Activated CD8-positive, alpha-beta T cell treated with anti-CD3 and anti-CD28 coated beads for 36 hours (primary cell): ENCODE results near the gene RNF5. TPM values are rescaled to one million over a fixed set of nuclear protein-coding genes. Genes with fewer than 3 reads are reported as not detected.
A peak's percentile ranks its signal among the peaks of the same experiment; 100 is the strongest.

Source experiments
- ATAC-seq: fragments of 200-7000 bp; cut with Tn5 transposase; one replicate; pipeline ENCODE4 v1.10.0; 2021; ENCODE audit warnings: mild to moderate bottlenecking, moderate library complexity
- CTCF ChIA-PET: fragments of 350-600 bp; sonication (Branson Sonifier 250); formaldehyde crosslinking; loops from one replicate; lab custom pipeline; 2021; ENCODE audit warnings: antibody characterized with exemption; lab: Charles Lee
- POLR2A ChIA-PET: fragments of 350-600 bp; sonication (Branson Sonifier 250); formaldehyde crosslinking; loops from one replicate; lab custom pipeline; 2021; ENCODE audit warnings: antibody characterized with exemption; lab: Charles Lee
- DNase-seq: peaks from one replicate; pipeline ENCODE4 v3.0.0-alpha.2; 2020
- H3K27ac Mint-ChIP-seq: one replicate; pipeline ENCODE4 v1.8.0; 2021; ENCODE audit warnings: mild to moderate bottlenecking, mixed read lengths
- H3K27me3 Mint-ChIP-seq: one replicate; pipeline ENCODE4 v1.8.0; 2021; ENCODE audit warnings: mixed read lengths
- H3K36me3 Mint-ChIP-seq: one replicate; pipeline ENCODE4 v1.8.0; 2021; ENCODE audit warnings: low read depth, mixed read lengths
- H3K4me1 Mint-ChIP-seq: one replicate; pipeline ENCODE4 v1.8.0; 2021; ENCODE audit warnings: low read depth, mixed read lengths
- H3K4me3 Mint-ChIP-seq: one replicate; pipeline ENCODE4 v1.8.0; 2021; ENCODE audit warnings: mild to moderate bottlenecking, moderate library complexity, mixed read lengths
- H3K9me3 Mint-ChIP-seq: one replicate; pipeline ENCODE4 v1.8.0; 2021; ENCODE audit warnings: mixed read lengths
- intact Hi-C: fragments of 100-400 bp; cut with micrococcal nuclease; formaldehyde crosslinking; loops from one replicate; pipeline ENCODE4 v1.10.0; 2022
- total RNA-seq, 2 experiments: library from RNA; stranded (reverse); gene quantifications; one replicate each; pipeline ENCODE4 v1.2.3, GENCODE V29; 2021
- TF ChIP-seq, protein P1 (sequence below): fragments of 200-600 bp; IDR thresholded peaks from one replicate; pipeline ENCODE4 v1.8.0; 2022; ENCODE audit warnings: antibody characterized with exemption, mild to moderate bottlenecking

RNF5 gene
- total RNA-seq, 2 experiments from 2014 or later = 55.4 to 57.9 TPM

DNA sequence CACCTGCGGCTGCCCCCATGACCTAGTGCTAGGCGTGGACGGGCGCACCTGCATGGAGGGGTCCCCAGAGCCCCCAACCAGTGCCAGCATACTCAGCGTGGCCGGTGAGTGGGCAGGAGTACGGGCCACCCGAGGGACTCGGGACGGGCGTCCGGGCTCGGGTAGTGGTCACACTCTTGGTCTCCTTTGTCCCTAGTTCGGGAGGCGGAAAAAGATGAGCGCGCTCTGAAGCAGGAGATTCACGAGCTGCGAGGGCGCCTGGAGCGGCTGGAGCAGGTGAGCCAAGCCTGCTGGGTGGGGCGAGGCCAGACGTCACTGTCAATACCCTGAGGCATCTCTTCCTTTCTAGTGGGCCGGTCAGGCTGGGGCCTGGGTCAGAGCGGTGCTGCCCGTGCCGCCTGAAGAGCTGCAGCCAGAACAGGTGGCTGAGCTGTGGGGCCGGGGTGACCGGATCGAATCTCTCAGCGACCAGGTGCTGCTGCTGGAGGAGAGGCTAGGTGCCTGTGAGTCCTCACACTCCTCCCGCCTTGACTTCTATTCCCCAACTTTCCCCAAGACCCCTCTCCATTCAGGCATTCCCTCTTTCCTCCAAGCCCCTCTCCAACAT is 10.9 kb upstream of the RNF5 start:
- no peaks in the 10 kb centered on the region for H3K27me3 Mint-ChIP-seq
- ATAC-seq = no peak
- H3K4me3 Mint-ChIP-seq = no peak overlapping the region
- H3K4me1 Mint-ChIP-seq = peaks cover 7% of the 10 kb centered on the region
- H3K27ac Mint-ChIP-seq = no peak overlapping the region
- H3K36me3 Mint-ChIP-seq = peaks cover 26% of the 10 kb centered on the region
- TF ChIP-seq, protein P1, sequence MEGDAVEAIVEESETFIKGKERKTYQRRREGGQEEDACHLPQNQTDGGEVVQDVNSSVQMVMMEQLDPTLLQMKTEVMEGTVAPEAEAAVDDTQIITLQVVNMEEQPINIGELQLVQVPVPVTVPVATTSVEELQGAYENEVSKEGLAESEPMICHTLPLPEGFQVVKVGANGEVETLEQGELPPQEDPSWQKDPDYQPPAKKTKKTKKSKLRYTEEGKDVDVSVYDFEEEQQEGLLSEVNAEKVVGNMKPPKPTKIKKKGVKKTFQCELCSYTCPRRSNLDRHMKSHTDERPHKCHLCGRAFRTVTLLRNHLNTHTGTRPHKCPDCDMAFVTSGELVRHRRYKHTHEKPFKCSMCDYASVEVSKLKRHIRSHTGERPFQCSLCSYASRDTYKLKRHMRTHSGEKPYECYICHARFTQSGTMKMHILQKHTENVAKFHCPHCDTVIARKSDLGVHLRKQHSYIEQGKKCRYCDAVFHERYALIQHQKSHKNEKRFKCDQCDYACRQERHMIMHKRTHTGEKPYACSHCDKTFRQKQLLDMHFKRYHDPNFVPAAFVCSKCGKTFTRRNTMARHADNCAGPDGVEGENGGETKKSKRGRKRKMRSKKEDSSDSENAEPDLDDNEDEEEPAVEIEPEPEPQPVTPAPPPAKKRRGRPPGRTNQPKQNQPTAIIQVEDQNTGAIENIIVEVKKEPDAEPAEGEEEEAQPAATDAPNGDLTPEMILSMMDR = no peak
- CTCF ChIA-PET = interaction anchor here (2.6 kb wide), 1 partner anchor 49 kb away, joined by 7 read pairs; no protein-coding TSS in a partner anchor
- no peaks in the 10 kb centered on the region for H3K9me3 Mint-ChIP-seq
- POLR2A ChIA-PET = interaction anchor here (0.8 kb wide), 1 partner anchor 10 kb away, joined by 3 read pairs; no protein-coding TSS in a partner anchor
- DNase-seq = no peak
- intact Hi-C loops = no loop called here

DNA sequence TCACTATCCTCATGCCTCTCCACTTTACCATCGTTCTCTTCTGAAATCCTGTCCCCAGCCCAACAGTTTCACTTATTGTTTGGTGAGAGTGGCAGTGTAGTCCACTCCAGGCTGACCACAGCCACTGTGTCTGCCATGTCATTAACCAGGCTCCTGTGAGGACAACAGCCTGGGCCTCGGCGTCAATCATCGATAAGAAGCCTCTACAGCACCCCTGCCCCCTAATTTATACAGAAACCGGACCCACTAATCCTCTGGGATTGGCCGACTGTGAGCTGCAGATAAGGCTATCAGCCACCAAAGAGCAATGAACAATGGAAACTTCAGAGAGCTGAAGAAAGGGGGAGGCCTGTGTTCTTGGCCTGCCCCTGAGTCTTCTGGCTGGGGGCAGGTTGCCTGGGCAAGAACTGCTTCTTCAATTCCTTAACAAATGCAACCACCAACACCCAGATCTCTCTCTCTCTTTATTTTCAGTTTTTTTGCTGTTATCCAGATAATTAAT is 10.4 kb upstream of the RNF5 start:
- H3K27me3 Mint-ChIP-seq = no peaks in the 10 kb centered on the region
- TF ChIP-seq, protein P1 = no peak
- H3K4me1 Mint-ChIP-seq = peaks cover 10% of the 10 kb centered on the region
- ChIA-PET CTCF (interaction anchor here (2.6 kb wide), 1 partner anchor 49 kb away, joined by 7 read pairs; no protein-coding TSS in a partner anchor), POLR2A (interaction anchor here (0.8 kb wide), 1 partner anchor 9 kb away, joined by 3 read pairs; no protein-coding TSS in a partner anchor)
- H3K27ac Mint-ChIP-seq = no peak overlapping the region
- intact Hi-C loops = no loop called here
- H3K36me3 Mint-ChIP-seq = peaks cover 26% of the 10 kb centered on the region
- no peak for ATAC-seq
- H3K9me3 Mint-ChIP-seq = no peaks in the 10 kb centered on the region
- H3K4me3 Mint-ChIP-seq = no peak overlapping the region
- no peak for DNase-seq

DNA sequence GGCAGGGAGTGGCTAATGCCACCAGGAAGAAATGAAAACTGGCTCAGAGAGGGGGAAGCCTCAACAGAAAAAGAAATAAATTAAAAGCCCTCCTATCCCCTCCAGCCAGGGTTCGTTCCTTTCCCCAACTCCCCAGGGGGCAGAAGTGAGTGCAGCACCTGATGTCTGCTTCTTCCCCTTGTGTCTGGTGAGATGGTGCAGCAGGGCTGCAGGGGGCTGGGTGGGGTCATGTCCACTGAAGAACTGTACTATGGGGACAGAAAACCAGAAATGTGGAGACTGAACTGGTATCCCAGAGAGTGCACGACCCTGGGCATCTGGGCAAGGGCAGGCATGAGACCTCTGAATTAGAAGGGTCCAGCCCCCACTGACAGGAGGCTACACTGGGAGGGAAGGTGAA is 9.9 kb upstream of the RNF5 start:
- no peak for ATAC-seq
- Mint-ChIP-seq H3K4me3 (no peak overlapping the region), H3K27ac (no peak overlapping the region), H3K4me1 (peaks cover 16% of the 10 kb centered on the region), H3K9me3 (no peaks in the 10 kb centered on the region), H3K27me3 (no peaks in the 10 kb centered on the region), H3K36me3 (peaks cover 22% of the 10 kb centered on the region)
- no peak for DNase-seq
- intact Hi-C loops = no loop called here
- ChIA-PET CTCF (interaction anchor here (2.6 kb wide), 1 partner anchor 50 kb away, joined by 7 read pairs; no protein-coding TSS in a partner anchor), POLR2A (no interaction called here)
- TF ChIP-seq, protein P1 = no peak

DNA sequence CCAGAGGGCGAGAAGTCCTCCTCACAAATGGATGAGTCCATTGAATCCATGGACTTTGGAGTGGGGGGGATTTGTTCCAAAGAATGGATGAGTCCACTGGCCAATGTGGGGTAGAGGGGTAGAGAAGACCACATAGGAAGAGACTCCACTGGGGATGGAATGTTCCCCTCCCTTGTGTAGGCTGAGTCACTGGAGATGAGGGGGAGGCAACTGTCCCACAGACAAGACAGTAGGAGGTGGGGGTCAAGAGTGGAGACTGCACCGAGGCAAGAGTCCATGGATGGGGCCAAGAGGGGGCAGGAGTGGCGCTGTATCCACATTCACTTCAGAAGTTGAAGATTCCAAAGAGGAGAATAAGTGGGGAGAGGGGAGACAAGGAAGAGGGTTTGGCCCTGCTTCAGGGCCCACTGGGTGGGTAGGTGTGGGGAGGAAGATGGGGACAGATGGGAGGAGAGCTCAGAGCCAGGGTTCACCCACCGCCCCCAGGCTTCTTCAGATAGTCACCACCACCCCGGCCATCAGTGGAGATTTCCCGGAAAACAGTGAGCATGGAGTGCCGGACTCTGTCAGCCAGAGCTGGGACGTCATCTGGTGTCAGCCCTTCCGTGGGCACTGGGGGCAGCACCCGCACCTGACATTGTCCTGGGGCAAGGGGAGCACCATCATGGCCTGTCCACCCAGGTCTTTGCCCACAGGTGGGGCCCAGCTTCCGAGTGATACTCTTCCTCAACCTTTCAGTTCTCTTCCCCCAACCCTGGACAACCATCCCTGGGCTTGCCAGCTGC is 9.2 kb upstream of the RNF5 start:
- Mint-ChIP-seq H3K9me3 (no peaks in the 10 kb centered on the region), H3K36me3 (peaks cover 22% of the 10 kb centered on the region), H3K4me1 (peaks cover 22% of the 10 kb centered on the region), H3K27ac (no peak overlapping the region), H3K27me3 (no peaks in the 10 kb centered on the region), H3K4me3 (no peak overlapping the region)
- DNase-seq (no peak), ATAC-seq (peak; percentile 41)
- intact Hi-C loops = no loop called here
- ChIA-PET POLR2A (no interaction called here), CTCF (interaction anchor here (1.3 to 2.6 kb wide), 2 partner anchors 21 to 50 kb away, joined by 3 to 7 read pairs; partner anchors contain the start of gene PBX2)
- TF ChIP-seq, protein P1 = no peak
